PC-3 (cell line): ENCODE data around the gene TSSC4. TPM values are rescaled to one million over a fixed set of nuclear protein-coding genes. Genes with fewer than 3 reads are reported as not detected.
"Not testable (repeated sequence)": the region's sequence is repeated elsewhere in the genome, so short reads cannot be mapped to it uniquely, and the experiment has no call there.

Experiments
- ATAC-seq: fragments of 200-7000 bp; cut with Tn5 transposase; 2 replicates; pipeline ENCODE4 v1.9.1; 2020; ENCODE audit warnings: mild to moderate bottlenecking, moderate library complexity
- BruUV-seq: library from RNA; stranded (reverse); fragments of 400-500 nt; replicated peaks from 2 replicates; lab custom pipeline; 2021; lab: Mats Ljungman, UMichigan
- CTCF ChIA-PET: fragments of 300-600 bp; sonication (Branson Sonifier 250); formaldehyde crosslinking; loops from one replicate; lab custom pipeline; 2022; ENCODE audit warnings: antibody characterized with exemption; lab: Charles Lee
- POLR2A ChIA-PET: fragments of 300-600 bp; sonication (Branson Sonifier 250); formaldehyde crosslinking; loops from one replicate; lab custom pipeline; 2022; ENCODE audit warnings: antibody characterized with exemption; ENCODE audit not compliant: unreplicated experiment; lab: Charles Lee
- DNase-seq: peaks from one replicate; pipeline ENCODE4 v3.0.0-alpha.2; 2015
- H2AFZ ChIP-seq: fragments of 300-600 bp; sonication (generic); 2 replicates; pipeline ENCODE4 v1.6.0; 2016; ENCODE audit warnings: antibody characterized with exemption, low read length
- H3F3A ChIP-seq: fragments of 300-600 bp; sonication (generic); one replicate; pipeline ENCODE4 v1.6.0; 2017; ENCODE audit warnings: antibody characterized with exemption, low read length, control low read depth, mild to moderate bottlenecking; ENCODE audit not compliant: unreplicated experiment
- H3K27ac ChIP-seq: fragments of 300-600 bp; sonication (generic); 2 replicates; pipeline ENCODE4 v1.5.1; 2016; ENCODE audit warnings: mild to moderate bottlenecking, low read length
- H3K27me3 ChIP-seq: fragments of 300-600 bp; sonication (generic); 2 replicates; pipeline ENCODE4 v1.6.1; 2016; ENCODE audit warnings: low read length, mixed read lengths
- H3K36me3 ChIP-seq: fragments of 300-600 bp; sonication (generic); 2 replicates; pipeline ENCODE4 v1.6.1; 2016; ENCODE audit warnings: low read depth, mixed run types, low read length, mixed read lengths
- H3K4me1 ChIP-seq: fragments of 300-600 bp; sonication (generic); 2 replicates; pipeline ENCODE4 v1.5.1; 2016; ENCODE audit warnings: low read length; ENCODE audit not compliant: insufficient read depth
- H3K4me2 ChIP-seq: fragments of 300-600 bp; sonication (generic); 2 replicates; pipeline ENCODE4 v1.6.0; 2016; ENCODE audit warnings: low read length
- H3K4me3 ChIP-seq: fragments of 300-600 bp; sonication (generic); 2 replicates; pipeline ENCODE4 v1.5.1; 2016; ENCODE audit warnings: mild to moderate bottlenecking, low read length, mixed read lengths
- H3K79me2 ChIP-seq: fragments of 300-600 bp; sonication (generic); 2 replicates; pipeline ENCODE4 v1.6.1; 2017; ENCODE audit warnings: low read length, mixed read lengths
- H3K9ac ChIP-seq: fragments of 300-600 bp; sonication (generic); 2 replicates; pipeline ENCODE4 v1.6.0; 2016; ENCODE audit warnings: mild to moderate bottlenecking, low read length
- H3K9me2 ChIP-seq: fragments of 300-600 bp; sonication (generic); replicated peaks from 2 replicates; pipeline ENCODE4 v1.6.1; 2016; ENCODE audit warnings: mixed run types, low read length, mixed read lengths
- H3K9me3 ChIP-seq: fragments of 300-600 bp; sonication (generic); 2 replicates; pipeline ENCODE4 v1.6.1; 2016; ENCODE audit warnings: low read length, mixed read lengths
- H4K20me1 ChIP-seq: fragments of 300-600 bp; sonication (generic); 2 replicates; pipeline ENCODE4 v1.6.1; 2016; ENCODE audit warnings: low read length, mixed read lengths
- EZH2 ChIP-seq: fragments of 300-600 bp; sonication (generic); IDR thresholded peaks from one replicate; pipeline ENCODE4 v1.6.1; 2017; ENCODE audit warnings: antibody characterized with exemption, mild to moderate bottlenecking, low read length; ENCODE audit not compliant: unreplicated experiment
- EZH2phosphoT487 ChIP-seq: fragments of 300-600 bp; sonication (generic); IDR thresholded peaks from 2 replicates; pipeline ENCODE4 v1.6.1; 2018; ENCODE audit warnings: mild to moderate bottlenecking, antibody characterized with exemption, low read length, borderline replicate concordance
- intact Hi-C: fragments of 100-400 bp; cut with micrococcal nuclease; formaldehyde crosslinking; loops from 2 replicates; pipeline ENCODE4 v1.9.0; 2023
- total RNA-seq: library from RNA; depleted of rRNA; stranded (reverse); fragments of >200 nt; gene quantifications from 2 replicates; pipeline ENCODE4 v1.2.3, GENCODE V29; 2014
- TF ChIP-seq, protein P1 (sequence below): fragments of 300-600 bp; sonication (generic); conservative IDR thresholded peaks from 2 replicates; pipeline ENCODE4 v1.5.1; 2017; ENCODE audit warnings: antibody characterized with exemption, low read depth, mild to moderate bottlenecking, low read length

The TSSC4 gene
- total RNA-seq, 1 experiment from 2014 or later: 88.3 TPM

DNA sequence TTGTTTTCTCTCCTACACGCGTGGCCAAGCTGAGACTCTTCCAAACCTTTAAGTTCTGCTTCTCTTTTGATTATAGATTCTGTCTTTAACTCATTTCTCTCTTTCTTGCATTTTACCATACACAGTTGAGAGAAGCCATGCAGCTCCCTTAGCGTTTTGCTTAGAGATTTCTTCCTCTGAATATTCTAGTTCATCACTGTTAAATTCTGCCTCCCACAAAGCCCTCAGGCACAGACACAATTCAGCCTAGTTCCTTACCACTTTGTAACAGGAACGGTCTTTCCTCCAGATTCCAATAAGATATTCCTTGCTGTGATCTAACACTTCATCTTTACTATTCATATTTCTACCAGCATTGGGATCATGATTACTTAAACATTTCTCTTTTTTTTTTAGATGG lies 48.1 kb upstream of the TSSC4 start:
- Histone ChIP-seq H3K4me2 (no peak overlapping the region), H3K9me3 (no peaks in the 10 kb centered on the region), H3F3A (no peaks in the 10 kb centered on the region), H3K27ac (no peak overlapping the region), H3K9me2 (no peaks in the 10 kb centered on the region), H3K27me3 (no peaks in the 10 kb centered on the region), H3K4me1 (peaks cover 12% of the 10 kb centered on the region; the same call in 1 of the 2 replicates), H3K9ac (no peak overlapping the region), H2AFZ (no peak overlapping the region), H3K4me3 (no peak overlapping the region), H4K20me1 (no peaks in the 10 kb centered on the region), H3K79me2 (no peaks in the 10 kb centered on the region), H3K36me3 (no peaks in the 10 kb centered on the region)
- POLR2A ChIA-PET: no interaction called here
- BruUV-seq: no TSS peak
- ATAC-seq (no peak), DNase-seq (no peak)
- intact Hi-C loops: no loop called here
- CTCF ChIA-PET: no interaction called here
- TF ChIP-seq, protein P1, sequence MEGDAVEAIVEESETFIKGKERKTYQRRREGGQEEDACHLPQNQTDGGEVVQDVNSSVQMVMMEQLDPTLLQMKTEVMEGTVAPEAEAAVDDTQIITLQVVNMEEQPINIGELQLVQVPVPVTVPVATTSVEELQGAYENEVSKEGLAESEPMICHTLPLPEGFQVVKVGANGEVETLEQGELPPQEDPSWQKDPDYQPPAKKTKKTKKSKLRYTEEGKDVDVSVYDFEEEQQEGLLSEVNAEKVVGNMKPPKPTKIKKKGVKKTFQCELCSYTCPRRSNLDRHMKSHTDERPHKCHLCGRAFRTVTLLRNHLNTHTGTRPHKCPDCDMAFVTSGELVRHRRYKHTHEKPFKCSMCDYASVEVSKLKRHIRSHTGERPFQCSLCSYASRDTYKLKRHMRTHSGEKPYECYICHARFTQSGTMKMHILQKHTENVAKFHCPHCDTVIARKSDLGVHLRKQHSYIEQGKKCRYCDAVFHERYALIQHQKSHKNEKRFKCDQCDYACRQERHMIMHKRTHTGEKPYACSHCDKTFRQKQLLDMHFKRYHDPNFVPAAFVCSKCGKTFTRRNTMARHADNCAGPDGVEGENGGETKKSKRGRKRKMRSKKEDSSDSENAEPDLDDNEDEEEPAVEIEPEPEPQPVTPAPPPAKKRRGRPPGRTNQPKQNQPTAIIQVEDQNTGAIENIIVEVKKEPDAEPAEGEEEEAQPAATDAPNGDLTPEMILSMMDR: no peak
- TF ChIP-seq EZH2phosphoT487 (no peak), EZH2 (no peak)

DNA sequence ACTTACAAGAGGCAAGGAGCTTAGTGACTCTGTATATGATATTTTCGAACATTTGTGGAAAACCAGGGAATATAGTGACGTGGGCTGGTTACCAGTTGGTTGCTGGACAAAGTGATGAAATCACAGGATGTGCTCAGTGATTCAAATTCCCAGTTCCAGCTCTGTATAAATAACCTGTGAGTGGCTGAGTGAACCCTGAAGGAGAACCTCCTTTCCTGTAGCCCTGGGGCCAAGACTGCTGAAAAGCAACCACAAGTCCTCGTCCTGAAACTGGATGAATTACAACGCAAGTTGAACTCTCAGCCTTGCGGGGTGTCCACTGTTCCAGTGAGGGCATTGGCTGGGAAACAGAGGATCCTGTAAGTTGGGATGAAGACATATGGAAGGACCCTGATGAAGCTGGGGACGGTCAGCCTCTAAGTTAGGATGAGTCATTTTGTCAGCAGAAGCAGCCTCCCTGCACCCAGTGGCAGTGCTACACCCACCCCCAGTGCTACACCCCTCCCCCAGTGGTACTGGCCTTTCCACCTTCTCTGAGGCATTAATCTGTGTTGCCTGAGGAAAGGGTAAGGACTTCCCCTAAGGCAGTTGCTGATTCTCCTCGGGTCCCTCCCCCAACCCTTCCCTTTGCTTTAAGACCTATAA lies 45.4 kb upstream of the TSSC4 start:
- peak overlapping the region; percentile 18; the same call in 1 of the 2 replicates for H3K4me2 ChIP-seq
- H3K36me3 ChIP-seq: no peaks in the 10 kb centered on the region
- H2AFZ ChIP-seq: no peak overlapping the region
- ChIA-PET CTCF (no interaction called here), POLR2A (interaction anchor here (0.6 kb wide), 1 partner anchor 22 kb away, joined by 3 read pairs; the partner anchor contains the start of gene CD81)
- H3K27me3 ChIP-seq: no peaks in the 10 kb centered on the region
- no peaks in the 10 kb centered on the region for H3K9me2 ChIP-seq
- H3K9me3 ChIP-seq: no peaks in the 10 kb centered on the region
- H3K79me2 ChIP-seq: no peaks in the 10 kb centered on the region
- peak; percentile 41 for DNase-seq
- intact Hi-C loops: no loop called here
- BruUV-seq: no TSS peak
- H3F3A ChIP-seq: no peaks in the 10 kb centered on the region
- peaks cover 12% of the 10 kb centered on the region; the same call in 1 of the 2 replicates for H3K4me1 ChIP-seq
- TF ChIP-seq, protein P1: no peak
- TF ChIP-seq EZH2 (no peak), EZH2phosphoT487 (no peak)
- no peak overlapping the region for H3K9ac ChIP-seq
- H4K20me1 ChIP-seq: no peaks in the 10 kb centered on the region
- H3K4me3 ChIP-seq: no peak overlapping the region
- no peak overlapping the region for H3K27ac ChIP-seq
- ATAC-seq: no peak

DNA sequence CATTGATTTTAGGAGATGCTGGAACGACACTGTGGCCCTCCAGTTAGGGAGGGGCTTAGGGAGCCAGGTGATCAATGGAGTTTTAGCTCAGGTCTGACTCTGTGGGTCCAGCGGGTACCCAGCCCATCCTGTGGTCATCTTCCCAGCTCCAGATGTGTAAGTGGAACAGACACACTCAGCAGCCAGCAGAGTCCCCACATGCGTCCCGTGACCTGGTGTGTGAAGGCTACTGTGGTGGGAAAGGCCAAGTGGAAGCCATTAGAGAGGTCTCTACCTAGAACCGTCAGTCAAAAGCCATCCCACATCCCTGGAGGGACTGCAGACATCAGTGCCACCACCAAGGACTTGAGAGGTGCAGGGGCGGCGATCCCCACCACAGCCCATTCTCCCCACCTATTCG lies 43.3 kb upstream of the TSSC4 start:
- Histone ChIP-seq H3K4me3 (no peak overlapping the region), H3K79me2 (no peaks in the 10 kb centered on the region), H3K27ac (no peak overlapping the region), H3F3A (no peaks in the 10 kb centered on the region), H2AFZ (no peak overlapping the region), H3K4me1 (peaks cover 12% of the 10 kb centered on the region; the same call in 1 of the 2 replicates), H3K9me3 (no peaks in the 10 kb centered on the region), H3K9me2 (no peaks in the 10 kb centered on the region), H3K4me2 (no peak overlapping the region), H3K36me3 (no peaks in the 10 kb centered on the region), H3K27me3 (no peaks in the 10 kb centered on the region), H4K20me1 (no peaks in the 10 kb centered on the region), H3K9ac (no peak overlapping the region)
- TF ChIP-seq EZH2 (no peak), EZH2phosphoT487 (no peak)
- TF ChIP-seq, protein P1: no peak
- DNase-seq (no peak), ATAC-seq (no peak)
- POLR2A ChIA-PET: no interaction called here
- CTCF ChIA-PET: no interaction called here
- intact Hi-C loops: no loop called here
- BruUV-seq: no TSS peak

DNA sequence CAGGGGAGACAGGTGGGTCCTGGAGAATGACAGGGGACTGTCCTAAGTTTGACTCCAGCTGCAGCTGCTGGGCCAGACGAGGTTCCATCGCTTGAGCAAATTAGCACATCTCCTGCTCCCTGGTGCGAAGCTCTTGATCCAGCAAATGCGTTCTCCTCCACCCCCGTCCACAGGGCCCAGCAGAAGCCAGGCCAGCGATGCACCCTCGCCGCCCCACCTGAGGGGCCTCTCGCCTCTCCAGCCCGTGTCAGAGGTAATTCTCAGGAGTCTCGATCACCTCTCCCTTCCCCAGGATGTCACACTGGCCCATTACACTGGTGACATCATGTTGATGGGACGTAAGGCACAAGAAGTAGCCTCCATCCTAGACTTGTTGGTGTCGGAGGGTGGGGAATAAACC lies 42.9 kb upstream of the TSSC4 start:
- H3K9me2 ChIP-seq, H3K27me3 ChIP-seq, H3F3A ChIP-seq, H2AFZ ChIP-seq, intact Hi-C loops, H3K9ac ChIP-seq, POLR2A ChIA-PET, ATAC-seq, H3K4me2 ChIP-seq, H3K9me3 ChIP-seq, H4K20me1 ChIP-seq, H3K4me3 ChIP-seq, H3K36me3 ChIP-seq, CTCF ChIA-PET, H3K79me2 ChIP-seq, DNase-seq, H3K27ac ChIP-seq, BruUV-seq: not testable (repeated sequence)
- H3K4me1 ChIP-seq: peaks cover 12% of the 10 kb centered on the region; the same call in 1 of the 2 replicates
